ENCODE results near the gene CDH23.

- TF ChIP-seq CTCF (IDR thresholded peaks at IDR 0.05) (no peak), POLR2A (IDR thresholded peaks at IDR 0.05) (no peak)
These were observed 128.4 kb downstream of the CDH23 start for GRCh38 chr10:71525092-71525491.
